Breast epithelium (tissue), 4 donors: ENCODE results near the gene MRPL49. TPM values are rescaled to one million over a fixed set of nuclear protein-coding genes. Genes with fewer than 3 reads are reported as not detected.
"Not testable (repeated sequence)": the region's sequence is repeated elsewhere in the genome, so short reads cannot be mapped to it uniquely, and the experiment has no call there.

Experiments used
- DNase-seq, 2 donors: peaks; one replicate each; pipeline ENCODE4 v3.0.0-alpha.2; 2019; ENCODE audit warnings: low spot score in 2 of 2
- H3K27ac ChIP-seq, 2 donors: fragments of 200-600 bp; sonication (generic) in 1 of 2; one replicate each; pipeline ENCODE4 v1.5.1; 2016 to 2019; ENCODE audit warnings: mild to moderate bottlenecking in 1 of 2
- H3K27me3 ChIP-seq, 2 donors: fragments of 200-600 bp; sonication (generic) in 1 of 2; one replicate each; pipeline versions ENCODE4 v1.5.1 to v1.6.0; 2017 to 2019; ENCODE audit warnings: control low read depth in 1 of 2, mild to moderate bottlenecking in 1 of 2
- H3K36me3 ChIP-seq: fragments of 200-600 bp; one replicate; pipeline ENCODE4 v1.5.1; 2019
- H3K4me1 ChIP-seq, 2 donors: fragments of 200-600 bp; sonication (generic); one replicate each; pipeline ENCODE4 v1.5.1; 2016 to 2019; ENCODE audit warnings: control low read depth in 1 of 2
- H3K4me3 ChIP-seq, 3 donors: fragments of 200-600 bp; sonication (generic); 1 replicate in 2 of 3; 2 replicates in 1 of 3; pipeline ENCODE4 v1.5.1; 2016 to 2019; ENCODE audit warnings: mild to moderate bottlenecking in 3 of 3, moderate library complexity in 2 of 3
- H3K9me3 ChIP-seq, 2 donors: fragments of 200-600 bp; sonication (generic) in 1 of 2; one replicate each; pipeline ENCODE4 v1.5.1; 2016 to 2019; ENCODE audit warnings: control low read depth in 1 of 2
- POLR2A ChIP-seq: fragments of 450-650 bp; IDR thresholded peaks from one replicate; pipeline ENCODE4 v1.6.1; 2016; ENCODE audit warnings: antibody characterized with exemption, mild to moderate bottlenecking, moderate library complexity
- POLR2AphosphoS5 ChIP-seq, 3 donors: sonication (generic); formaldehyde crosslinking; IDR thresholded peaks; one replicate each; pipeline ENCODE4 v1.6.1; 2017; ENCODE audit warnings: antibody characterized with exemption in 3 of 3
- intact Hi-C: fragments of 100-400 bp; cut with DNase I; formaldehyde crosslinking; loops from one replicate; pipeline ENCODE4 v1.15.1; 2023; ENCODE audit warnings: low total_unique reads
- total RNA-seq, 3 donors: library from RNA; depleted of rRNA; stranded (reverse); fragments of >200 nt; gene quantifications; one replicate each; pipeline ENCODE4 v1.1.0, GENCODE V29; 2016
- TF ChIP-seq, protein P1 (sequence below), 3 donors: fragments of 450-650 bp; IDR thresholded peaks; one replicate each; pipeline ENCODE4 v1.5.1; 2016 to 2017; ENCODE audit warnings: antibody characterized with exemption in 3 of 3, mild to moderate bottlenecking in 3 of 3, moderate library complexity in 3 of 3

The MRPL49 gene
- total RNA-seq, 3 donors from 2014 or later: 66.2 to 92.6 (median 72.8) TPM

DNA sequence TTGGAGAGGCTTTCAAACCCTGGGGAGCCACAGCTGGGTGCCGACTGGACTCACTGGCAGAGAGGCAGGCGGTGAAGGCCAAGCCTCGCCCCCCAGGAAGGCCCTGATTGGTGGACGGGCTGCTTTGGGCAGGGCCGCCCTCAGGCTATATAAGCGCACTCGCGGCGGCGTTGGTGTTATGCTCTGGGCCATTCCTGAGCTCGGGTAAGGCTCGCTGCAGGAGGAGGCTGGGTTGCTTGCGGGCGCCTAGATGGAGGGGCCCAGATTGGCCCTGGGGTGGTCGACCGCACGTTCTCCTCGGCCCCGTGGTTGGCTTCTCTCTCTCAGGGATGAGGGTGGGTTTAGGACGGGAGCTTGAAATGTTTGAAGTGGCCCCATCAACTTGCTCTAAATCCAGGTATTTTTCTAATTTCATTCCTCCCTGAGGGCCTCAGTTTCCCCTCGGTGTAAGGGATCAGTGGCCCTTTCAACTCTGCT is 48.0 kb downstream of the MRPL49 start, which contains the start of gene SPDYC:
Gene SPDYC (plus strand): TSS at position 176 of the 477 bp plus-strand sequence. CDS start 1,125 bp downstream, outside the sequence.
- TF ChIP-seq, protein P1, sequence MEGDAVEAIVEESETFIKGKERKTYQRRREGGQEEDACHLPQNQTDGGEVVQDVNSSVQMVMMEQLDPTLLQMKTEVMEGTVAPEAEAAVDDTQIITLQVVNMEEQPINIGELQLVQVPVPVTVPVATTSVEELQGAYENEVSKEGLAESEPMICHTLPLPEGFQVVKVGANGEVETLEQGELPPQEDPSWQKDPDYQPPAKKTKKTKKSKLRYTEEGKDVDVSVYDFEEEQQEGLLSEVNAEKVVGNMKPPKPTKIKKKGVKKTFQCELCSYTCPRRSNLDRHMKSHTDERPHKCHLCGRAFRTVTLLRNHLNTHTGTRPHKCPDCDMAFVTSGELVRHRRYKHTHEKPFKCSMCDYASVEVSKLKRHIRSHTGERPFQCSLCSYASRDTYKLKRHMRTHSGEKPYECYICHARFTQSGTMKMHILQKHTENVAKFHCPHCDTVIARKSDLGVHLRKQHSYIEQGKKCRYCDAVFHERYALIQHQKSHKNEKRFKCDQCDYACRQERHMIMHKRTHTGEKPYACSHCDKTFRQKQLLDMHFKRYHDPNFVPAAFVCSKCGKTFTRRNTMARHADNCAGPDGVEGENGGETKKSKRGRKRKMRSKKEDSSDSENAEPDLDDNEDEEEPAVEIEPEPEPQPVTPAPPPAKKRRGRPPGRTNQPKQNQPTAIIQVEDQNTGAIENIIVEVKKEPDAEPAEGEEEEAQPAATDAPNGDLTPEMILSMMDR (IDR thresholded peaks at IDR 0.05): no peak
- TF ChIP-seq POLR2A: no peak
- no peak for TF ChIP-seq POLR2AphosphoS5 (IDR thresholded peaks at IDR 0.05)
- intact Hi-C loops: no loop called here
- H3K27ac ChIP-seq: no peak within 1 kb of the TSS

DNA sequence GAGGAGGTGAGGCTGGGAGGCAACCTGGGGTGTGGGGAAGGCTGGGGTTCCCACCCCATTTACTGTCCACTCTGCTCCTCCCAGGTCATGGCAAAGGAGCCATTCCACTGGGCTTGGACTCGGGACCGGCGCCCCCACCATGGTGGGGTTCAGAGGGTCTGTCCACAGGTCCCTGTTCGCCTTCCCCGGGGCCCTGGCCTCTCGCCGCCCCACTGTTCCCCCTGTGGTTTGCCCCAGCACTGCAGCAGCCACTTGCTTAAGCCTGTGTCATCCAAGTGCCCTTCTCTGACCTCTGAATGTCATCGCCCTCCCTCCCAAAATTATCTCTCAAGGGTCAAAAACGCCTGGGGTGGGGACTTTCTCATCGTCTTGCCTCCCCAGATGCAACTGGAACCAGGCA is 50.5 kb downstream of the MRPL49 start:
- H3K9me3 ChIP-seq: no peaks in the 10 kb centered on the region
- H3K27ac ChIP-seq: no peak overlapping the region
- no peaks in the 10 kb centered on the region for H3K4me1 ChIP-seq
- no peaks in the 10 kb centered on the region for H3K36me3 ChIP-seq
- intact Hi-C loops: no loop called here
- no peaks in the 10 kb centered on the region for H3K27me3 ChIP-seq
- no peak overlapping the region for H3K4me3 ChIP-seq
- DNase-seq: no peak
- TF ChIP-seq, protein P1 (IDR thresholded peaks at IDR 0.05): no peak
- TF ChIP-seq POLR2AphosphoS5 (IDR thresholded peaks at IDR 0.05) (no peak), POLR2A (no peak)

More for the DNA sequence above, 48.0 kb downstream of the MRPL49 start, which contains the start of gene SPDYC:
- no peak within 1 kb of the TSS for H3K4me3 ChIP-seq
- no peaks in the 10 kb centered on the region for H3K9me3 ChIP-seq
- H3K4me1 ChIP-seq: no peaks in the 10 kb centered on the region
- no peaks in the 10 kb centered on the region for H3K27me3 ChIP-seq
- H3K36me3 ChIP-seq: no peaks in the 10 kb centered on the region
- DNase-seq: no peak

DNA sequence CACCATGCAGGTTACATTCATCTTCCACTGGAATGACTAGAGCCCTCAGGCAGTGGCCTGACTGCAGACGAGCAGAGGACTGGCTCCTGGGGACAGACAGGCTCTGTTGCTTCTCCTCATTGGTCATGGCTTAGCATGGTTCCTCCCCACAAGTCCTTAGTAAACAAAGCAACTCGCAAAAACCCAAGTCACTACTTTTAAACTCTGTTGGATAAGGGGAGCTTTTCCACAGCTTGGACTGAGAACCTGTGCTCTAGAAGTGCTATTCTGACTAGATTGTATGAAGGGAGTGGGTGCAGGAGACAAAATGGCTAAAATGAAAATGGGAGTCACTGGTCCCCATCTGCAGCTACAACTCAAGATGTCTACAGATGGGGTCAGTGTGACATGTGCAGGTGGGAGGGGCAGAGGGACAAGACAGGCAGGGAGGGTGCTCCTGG is 52.5 kb downstream of the MRPL49 start:
- H3K27ac ChIP-seq, H3K9me3 ChIP-seq, H3K27me3 ChIP-seq, H3K4me1 ChIP-seq, H3K36me3 ChIP-seq, H3K4me3 ChIP-seq, intact Hi-C loops: not testable (repeated sequence)
- peak in 1 of 2 donors; percentile 67 for DNase-seq

Other genes starting within 250 kb of the MRPL49 start
- gene EHD1, start 243.7 kb upstream of the MRPL49 start, total RNA-seq: 10 to 100 TPM; 26.9 to 45.4 (median 31.2) TPM
- 10 to 100 TPM; 20.0 to 22.1 (median 21.2) TPM for gene ATG2A, start 205.1 kb upstream of the MRPL49 start, total RNA-seq
- gene PPP2R5B, start 197.6 kb upstream of the MRPL49 start, total RNA-seq: 10 to 100 TPM; 12.8 to 14.0 (median 13.8) TPM
- not detected for gene GPHA2, start 186.4 kb upstream of the MRPL49 start, total RNA-seq
- not detected for gene MAJIN, start 150.2 kb upstream of the MRPL49 start, total RNA-seq
- 1 to 10 TPM in 1 of 3 donors, under 1 TPM in 2; 0.33 to 1.5 (median 0.64) TPM for gene BATF2, start 125.3 kb upstream of the MRPL49 start, total RNA-seq
- 100 to 1,000 TPM in 2 of 3 donors, 10 to 100 TPM in 1; 99.8 to 193 (median 154) TPM for gene ARL2, start 108.2 kb upstream of the MRPL49 start, total RNA-seq
- 10 to 100 TPM; 17.0 to 22.7 (median 17.1) TPM for gene SNX15, start 94.9 kb upstream of the MRPL49 start, total RNA-seq
- 1 to 10 TPM; 7.5 to 9.2 (median 7.5) TPM for gene SAC3D1, start 81.1 kb upstream of the MRPL49 start, total RNA-seq
- gene NAALADL1, start 63.8 kb upstream of the MRPL49 start, total RNA-seq: 10 to 100 TPM; 15.5 to 28.8 (median 19.2) TPM
- 1 to 10 TPM in 1 of 3 donors, under 1 TPM in 2; 0.96 to 1.2 (median 0.98) TPM for gene CDCA5, start 38.3 kb upstream of the MRPL49 start, total RNA-seq
- 10 to 100 TPM; 33.8 to 44.1 (median 44.0) TPM for gene ZFPL1, start 38.1 kb upstream of the MRPL49 start, total RNA-seq
- gene VPS51, start 26.1 kb upstream of the MRPL49 start, total RNA-seq: 100 to 1,000 TPM; 166 to 317 (median 218) TPM
- 100 to 1,000 TPM in 1 of 3 donors, 10 to 100 TPM in 2; 38.8 to 189 (median 44.2) TPM for gene TM7SF2, start 10.4 kb upstream of the MRPL49 start, total RNA-seq
- 10 to 100 TPM; 14.6 to 23.3 (median 20.3) TPM for gene ZNHIT2, start 4.6 kb upstream of the MRPL49 start, total RNA-seq
- gene FAU, start 187 bp upstream of the MRPL49 start, total RNA-seq: 1,000 to 10,000 TPM in 1 of 3 donors, 100 to 1,000 TPM in 2; 786 to 1,230 (median 855) TPM
- 10 to 100 TPM; 25.8 to 31.7 (median 27.2) TPM for gene SYVN1, start 12.2 kb downstream of the MRPL49 start, total RNA-seq
- gene SPDYC, start 47.9 kb downstream of the MRPL49 start, total RNA-seq: not detected
- gene CAPN1, start 59.6 kb downstream of the MRPL49 start, total RNA-seq: 100 to 1,000 TPM; 112 to 167 (median 140) TPM
- 10 to 100 TPM in 2 of 3 donors, 1 to 10 TPM in 1; 6.4 to 17.9 (median 13.8) TPM for gene POLA2, start 139.6 kb downstream of the MRPL49 start, total RNA-seq
- 10 to 100 TPM; 11.3 to 20.8 (median 13.4) TPM for gene CDC42EP2, start 192.5 kb downstream of the MRPL49 start, total RNA-seq
- gene DPF2, start 211.5 kb downstream of the MRPL49 start, total RNA-seq: 10 to 100 TPM; 30.7 to 44.8 (median 39.7) TPM
- 1 to 10 TPM in 1 of 3 donors, under 1 TPM in 1, not detected in 1; 0.29 to 1.3 TPM for gene TIGD3, start 232.4 kb downstream of the MRPL49 start, total RNA-seq